ENCODE results near the gene LRRC74B.
"Not testable (repeated sequence)": the region's sequence is repeated elsewhere in the genome, so short reads cannot be mapped to it uniquely, and the experiment has no call there.

LRRC74B gene

DNA sequence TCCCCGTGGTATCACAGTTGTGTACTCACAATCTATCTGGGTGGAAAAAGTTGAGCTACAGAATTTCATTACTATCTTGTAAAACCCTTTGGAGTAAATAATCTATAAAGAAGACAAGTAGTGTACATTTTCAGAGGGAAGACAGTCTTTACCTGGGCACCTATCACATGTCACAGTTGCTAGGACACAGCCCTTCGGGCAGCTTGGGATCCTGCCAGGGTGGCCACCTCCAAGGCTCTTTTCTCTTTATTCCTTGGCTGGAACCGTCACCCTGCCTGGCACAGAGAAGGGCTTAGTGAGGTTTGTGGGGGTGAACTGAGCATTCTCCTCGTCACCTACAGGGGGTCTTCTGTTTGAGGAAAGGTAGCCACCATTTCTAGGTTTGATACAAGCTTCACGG, 23.6 kb downstream of the LRRC74B start:
- Histone ChIP-seq H3K4me1 (ENCODE audit: control insufficient read depth in 2 of 2, insufficient read depth in 2 of 2, low read length in 2 of 2) (no peaks in the 10 kb centered on the region), H3K4me3 (ENCODE audit: low read length in 2 of 2) (no peak overlapping the region), H3K27me3 (ENCODE audit: control insufficient read depth in 2 of 2, insufficient read depth in 2 of 2, low read length in 2 of 2) (peaks cover 0 to 8% of the 10 kb centered on the region in 2 donors), H3K9ac (ENCODE audit: low read depth in 1 of 2, low read length in 2 of 2) (no peak overlapping the region), H3K9me3 (ENCODE audit: control insufficient read depth in 2 of 2, low read length in 2 of 2) (no peaks in the 10 kb centered on the region), H3K27ac (ENCODE audit: low read depth in 2 of 2, low read length in 2 of 2) (no peak overlapping the region), H3K36me3 (ENCODE audit: control insufficient read depth in 2 of 2, insufficient read depth in 2 of 2, low read length in 2 of 2) (no peaks in the 10 kb centered on the region)

DNA sequence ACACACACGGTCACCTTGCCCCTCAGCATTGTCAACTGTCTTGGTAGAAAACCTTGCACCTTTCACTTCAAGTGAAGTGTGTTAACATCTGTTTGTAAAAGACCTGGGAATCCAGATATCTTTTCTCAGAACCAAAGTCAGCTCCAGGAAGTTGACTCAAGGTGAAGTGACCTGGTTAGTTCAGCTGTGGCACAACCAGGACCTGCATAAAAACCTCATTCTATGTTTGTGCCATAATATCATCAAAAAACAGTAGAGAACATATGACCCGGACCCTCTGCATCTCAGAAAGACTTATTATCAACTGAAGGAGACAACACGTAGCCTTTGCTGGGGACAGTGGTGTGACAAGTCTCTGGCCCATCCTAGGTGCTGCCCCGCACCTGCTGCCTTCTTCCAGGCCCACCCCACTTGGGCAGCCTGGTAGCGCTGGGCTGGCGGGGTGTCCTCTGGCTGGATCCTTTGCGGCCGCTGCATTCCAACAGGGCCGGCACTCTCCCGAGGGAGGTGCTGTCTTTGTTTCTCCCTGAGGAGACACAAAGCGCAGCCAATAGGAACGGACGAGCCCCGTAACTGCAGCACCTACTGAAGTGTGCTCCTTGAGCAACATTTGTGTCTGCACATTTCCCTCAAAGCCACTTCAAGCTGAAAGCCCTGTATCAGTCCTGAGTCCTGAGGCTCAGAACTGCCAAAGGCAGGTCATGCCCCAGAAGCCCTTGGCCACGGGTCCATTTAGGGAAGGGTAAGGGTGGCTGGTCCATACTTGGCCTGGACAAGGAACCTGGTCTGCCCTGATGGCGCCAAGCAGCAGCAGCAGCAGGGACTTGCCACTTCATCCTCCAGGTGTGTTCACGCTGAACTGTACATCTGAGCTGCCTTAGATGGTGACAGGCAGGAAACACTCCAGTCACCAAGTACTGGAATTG, 25.2 kb downstream of the LRRC74B start:
- Histone ChIP-seq H3K27me3 (ENCODE audit: control insufficient read depth in 2 of 2, insufficient read depth in 2 of 2, low read length in 2 of 2) (peaks cover 0 to 3% of the 10 kb centered on the region in 2 donors), H3K9me3 (ENCODE audit: control insufficient read depth in 2 of 2, low read length in 2 of 2) (no peaks in the 10 kb centered on the region), H3K27ac (ENCODE audit: low read depth in 2 of 2, low read length in 2 of 2) (no peak overlapping the region), H3K4me3 (ENCODE audit: low read length in 2 of 2) (no peak overlapping the region), H3K9ac (ENCODE audit: low read depth in 1 of 2, low read length in 2 of 2) (no peak overlapping the region), H3K36me3 (ENCODE audit: control insufficient read depth in 2 of 2, insufficient read depth in 2 of 2, low read length in 2 of 2) (no peaks in the 10 kb centered on the region), H3K4me1 (ENCODE audit: control insufficient read depth in 2 of 2, insufficient read depth in 2 of 2, low read length in 2 of 2) (no peaks in the 10 kb centered on the region)

DNA sequence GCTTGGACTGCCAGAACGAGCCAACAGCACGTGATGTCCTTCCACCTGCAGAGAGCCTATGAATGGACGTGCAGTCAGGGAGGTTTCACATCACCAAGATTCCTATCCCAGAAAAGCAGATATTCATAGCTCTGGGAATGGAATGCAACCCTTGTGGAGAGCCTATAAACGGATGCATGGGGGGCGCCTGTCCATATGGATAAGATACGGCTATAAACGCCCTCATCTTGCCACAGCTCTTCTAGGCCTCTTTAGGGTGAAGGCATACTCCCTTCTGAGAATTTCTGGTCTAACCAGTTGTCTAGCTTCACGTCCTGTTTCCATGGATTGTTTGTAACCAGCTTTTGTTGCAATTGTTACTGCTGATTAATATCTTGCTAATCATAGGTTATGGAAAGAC, 26.1 kb downstream of the LRRC74B start:
- not testable (repeated sequence) for H3K4me3 ChIP-seq (ENCODE audit: low read length in 2 of 2); H3K27ac ChIP-seq (ENCODE audit: low read depth in 2 of 2, low read length in 2 of 2); H3K4me1 ChIP-seq (ENCODE audit: control insufficient read depth in 2 of 2, insufficient read depth in 2 of 2, low read length in 2 of 2); H3K36me3 ChIP-seq (ENCODE audit: control insufficient read depth in 2 of 2, insufficient read depth in 2 of 2, low read length in 2 of 2); H3K9ac ChIP-seq (ENCODE audit: low read depth in 1 of 2, low read length in 2 of 2); H3K9me3 ChIP-seq (ENCODE audit: control insufficient read depth in 2 of 2, low read length in 2 of 2); H3K27me3 ChIP-seq (ENCODE audit: control insufficient read depth in 2 of 2, insufficient read depth in 2 of 2, low read length in 2 of 2)

DNA sequence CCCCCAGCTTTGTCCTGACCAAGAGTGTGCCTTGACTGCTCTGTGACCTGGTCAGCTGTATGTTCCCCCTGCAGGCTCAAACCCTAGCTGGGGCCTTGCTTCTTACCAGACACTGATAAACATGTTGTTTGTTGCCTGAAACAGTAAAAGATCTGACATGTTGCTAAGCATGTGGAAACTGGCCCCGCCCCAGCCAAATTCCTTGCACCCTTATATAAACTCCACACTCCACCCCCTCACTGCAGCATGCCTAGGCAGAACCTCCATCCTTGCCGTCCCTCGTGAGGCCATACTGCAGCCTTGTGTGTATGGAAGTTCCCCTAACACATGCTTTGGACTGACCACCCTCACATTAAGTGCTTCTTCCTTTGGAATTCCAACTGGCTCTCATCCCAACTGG, 27.3 kb downstream of the LRRC74B start:
- no peaks in the 10 kb centered on the region for H3K36me3 ChIP-seq (ENCODE audit: control insufficient read depth in 2 of 2, insufficient read depth in 2 of 2, low read length in 2 of 2)
- no peaks in the 10 kb centered on the region for H3K4me1 ChIP-seq (ENCODE audit: control insufficient read depth in 2 of 2, insufficient read depth in 2 of 2, low read length in 2 of 2)
- H3K27me3 ChIP-seq (ENCODE audit: control insufficient read depth in 2 of 2, insufficient read depth in 2 of 2, low read length in 2 of 2): peaks cover 0 to 3% of the 10 kb centered on the region in 2 donors
- no peak overlapping the region for H3K27ac ChIP-seq (ENCODE audit: low read depth in 2 of 2, low read length in 2 of 2)
- no peaks in the 10 kb centered on the region for H3K9me3 ChIP-seq (ENCODE audit: control insufficient read depth in 2 of 2, low read length in 2 of 2)
- H3K4me3 ChIP-seq (ENCODE audit: low read length in 2 of 2): no peak overlapping the region
- H3K9ac ChIP-seq (ENCODE audit: low read depth in 1 of 2, low read length in 2 of 2): no peak overlapping the region

DNA sequence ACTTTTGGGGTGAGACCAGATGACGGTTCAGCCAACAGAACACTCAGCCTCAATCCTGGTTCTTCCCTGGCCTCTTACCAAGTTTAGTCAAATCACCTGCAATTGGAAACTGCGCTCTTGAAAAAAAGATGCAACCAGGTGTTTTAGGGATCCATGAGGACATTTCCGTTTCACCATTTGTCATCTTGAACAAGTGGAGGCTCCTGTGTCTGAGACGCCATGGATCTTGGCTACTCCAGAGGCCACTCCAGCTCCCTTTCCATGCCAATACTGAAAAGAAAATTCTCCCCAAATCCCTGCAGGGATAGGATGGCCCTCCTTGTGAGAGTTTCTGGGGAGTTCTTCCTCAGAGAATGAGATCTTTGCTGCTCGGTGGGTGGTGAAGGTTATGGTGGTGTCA, 27.7 kb downstream of the LRRC74B start:
- Histone ChIP-seq H3K9me3 (ENCODE audit: control insufficient read depth in 2 of 2, low read length in 2 of 2) (no peaks in the 10 kb centered on the region), H3K4me1 (ENCODE audit: control insufficient read depth in 2 of 2, insufficient read depth in 2 of 2, low read length in 2 of 2) (no peaks in the 10 kb centered on the region), H3K9ac (ENCODE audit: low read depth in 1 of 2, low read length in 2 of 2) (no peak overlapping the region), H3K4me3 (ENCODE audit: low read length in 2 of 2) (no peak overlapping the region), H3K27me3 (ENCODE audit: control insufficient read depth in 2 of 2, insufficient read depth in 2 of 2, low read length in 2 of 2) (peaks cover 0 to 3% of the 10 kb centered on the region in 2 donors), H3K27ac (ENCODE audit: low read depth in 2 of 2, low read length in 2 of 2) (no peak overlapping the region), H3K36me3 (ENCODE audit: control insufficient read depth in 2 of 2, insufficient read depth in 2 of 2, low read length in 2 of 2) (no peaks in the 10 kb centered on the region)

DNA sequence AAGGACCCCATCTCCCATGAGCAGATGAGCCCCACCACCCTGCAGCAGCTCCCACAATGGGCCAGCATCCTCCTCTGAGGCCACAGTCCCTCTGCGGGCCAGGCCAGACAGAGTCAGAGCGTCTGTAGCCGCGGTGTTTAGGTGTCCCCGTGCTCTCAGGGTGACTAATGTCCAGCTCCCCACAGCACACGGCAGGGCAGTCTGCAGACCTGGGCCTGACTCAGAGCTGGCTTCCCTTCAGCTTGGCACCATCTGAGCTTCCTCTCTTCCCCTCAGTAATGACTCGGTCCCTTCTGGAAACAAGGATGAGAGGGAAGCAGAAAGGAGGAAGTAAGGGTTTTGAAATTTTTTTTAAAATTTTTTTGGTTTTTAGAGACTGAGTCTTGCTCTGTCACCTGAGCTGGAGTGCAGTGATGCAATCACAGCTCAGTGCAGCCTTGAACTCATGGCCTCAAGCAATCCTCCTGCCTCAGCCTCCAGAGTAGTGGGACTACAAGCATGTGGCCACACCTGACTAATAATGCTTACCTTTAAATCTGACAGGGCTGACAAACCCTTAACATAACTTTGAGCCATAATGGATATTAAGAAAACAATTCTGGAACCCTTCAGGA, 28.5 kb downstream of the LRRC74B start:
- Histone ChIP-seq H3K27me3 (ENCODE audit: control insufficient read depth in 2 of 2, insufficient read depth in 2 of 2, low read length in 2 of 2) (peaks cover 0 to 3% of the 10 kb centered on the region in 2 donors), H3K36me3 (ENCODE audit: control insufficient read depth in 2 of 2, insufficient read depth in 2 of 2, low read length in 2 of 2) (no peaks in the 10 kb centered on the region), H3K4me1 (ENCODE audit: control insufficient read depth in 2 of 2, insufficient read depth in 2 of 2, low read length in 2 of 2) (no peaks in the 10 kb centered on the region), H3K27ac (ENCODE audit: low read depth in 2 of 2, low read length in 2 of 2) (no peak overlapping the region), H3K4me3 (ENCODE audit: low read length in 2 of 2) (no peak overlapping the region), H3K9me3 (ENCODE audit: control insufficient read depth in 2 of 2, low read length in 2 of 2) (no peaks in the 10 kb centered on the region), H3K9ac (ENCODE audit: low read depth in 1 of 2, low read length in 2 of 2) (no peak overlapping the region)

DNA sequence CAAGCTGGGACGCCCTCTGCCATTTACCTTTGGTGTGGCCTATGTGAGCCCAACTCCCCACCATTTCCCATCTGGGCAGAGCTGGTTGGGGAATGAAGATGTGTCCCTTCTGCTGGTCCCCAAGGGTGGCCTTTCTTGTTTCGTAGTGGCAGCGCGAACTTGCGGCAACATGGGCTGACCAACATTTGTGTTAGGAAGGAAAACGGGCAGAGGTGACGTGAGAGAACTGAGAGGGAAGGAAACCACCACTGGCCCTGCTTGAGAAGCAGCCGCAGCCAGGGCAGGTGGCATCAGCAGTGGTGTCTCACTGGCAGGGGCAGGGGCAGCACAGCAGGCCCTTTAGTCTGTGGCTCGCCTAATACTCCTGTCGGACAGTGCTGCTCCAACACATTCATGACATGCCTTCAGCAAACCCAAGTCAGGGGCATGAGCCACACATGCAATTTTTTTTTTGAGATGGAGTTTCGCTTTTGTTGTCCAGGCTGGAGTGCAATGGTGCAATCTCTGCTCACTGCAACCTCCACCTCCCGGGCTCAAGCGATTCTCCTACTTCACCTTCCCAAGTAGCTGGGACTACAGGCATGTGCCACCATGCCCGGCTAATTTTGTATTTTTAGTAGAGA, 29.9 kb downstream of the LRRC74B start:
- Histone ChIP-seq H3K36me3 (ENCODE audit: control insufficient read depth in 2 of 2, insufficient read depth in 2 of 2, low read length in 2 of 2) (no peaks in the 10 kb centered on the region), H3K9me3 (ENCODE audit: control insufficient read depth in 2 of 2, low read length in 2 of 2) (no peaks in the 10 kb centered on the region), H3K4me1 (ENCODE audit: control insufficient read depth in 2 of 2, insufficient read depth in 2 of 2, low read length in 2 of 2) (no peaks in the 10 kb centered on the region), H3K27me3 (ENCODE audit: control insufficient read depth in 2 of 2, insufficient read depth in 2 of 2, low read length in 2 of 2) (peaks cover 0 to 3% of the 10 kb centered on the region in 2 donors), H3K9ac (ENCODE audit: low read depth in 1 of 2, low read length in 2 of 2) (no peak overlapping the region), H3K4me3 (ENCODE audit: low read length in 2 of 2) (no peak overlapping the region), H3K27ac (ENCODE audit: low read depth in 2 of 2, low read length in 2 of 2) (no peak overlapping the region)

DNA sequence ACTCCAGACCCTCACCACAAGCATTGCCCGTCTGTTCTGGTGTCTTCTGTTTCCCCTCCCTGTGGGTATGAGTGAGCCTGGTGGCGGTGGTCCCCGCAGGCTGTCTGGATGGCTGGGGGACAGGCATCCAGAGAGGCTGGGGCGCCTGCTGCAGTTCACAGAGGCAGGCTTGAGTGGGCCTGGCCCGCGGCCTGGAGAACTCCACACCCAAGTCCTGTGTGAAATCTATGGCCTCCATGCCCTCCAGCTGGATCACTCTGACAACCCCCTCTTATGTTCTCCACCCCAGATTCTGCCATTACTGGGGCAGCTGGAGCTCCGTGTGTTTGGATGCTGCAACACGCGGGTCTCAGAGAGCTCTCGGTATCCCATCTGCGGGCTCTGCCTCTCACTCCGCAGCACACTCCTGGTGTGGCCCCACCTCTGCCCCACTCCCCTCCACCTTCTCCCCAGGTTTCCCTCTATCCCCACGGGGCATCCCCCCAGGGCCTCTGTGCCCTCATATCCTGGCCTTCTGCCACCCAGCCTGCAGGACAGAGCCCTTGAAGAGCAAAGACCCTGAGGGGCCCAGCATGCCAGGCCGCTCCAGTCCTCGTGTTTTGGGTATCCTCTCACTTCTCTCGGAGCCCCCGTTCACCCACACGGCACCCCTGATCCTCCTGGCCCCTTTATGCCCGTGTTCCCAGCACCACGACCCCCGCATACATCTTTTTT, 31.3 kb downstream of the LRRC74B start:
- no peak overlapping the region for H3K9ac ChIP-seq (ENCODE audit: low read depth in 1 of 2, low read length in 2 of 2)
- no peaks in the 10 kb centered on the region for H3K36me3 ChIP-seq (ENCODE audit: control insufficient read depth in 2 of 2, insufficient read depth in 2 of 2, low read length in 2 of 2)
- H3K4me1 ChIP-seq (ENCODE audit: control insufficient read depth in 2 of 2, insufficient read depth in 2 of 2, low read length in 2 of 2): no peaks in the 10 kb centered on the region
- no peaks in the 10 kb centered on the region for H3K27me3 ChIP-seq (ENCODE audit: control insufficient read depth in 2 of 2, insufficient read depth in 2 of 2, low read length in 2 of 2)
- no peak overlapping the region for H3K4me3 ChIP-seq (ENCODE audit: low read length in 2 of 2)
- H3K9me3 ChIP-seq (ENCODE audit: control insufficient read depth in 2 of 2, low read length in 2 of 2): no peaks in the 10 kb centered on the region
- H3K27ac ChIP-seq (ENCODE audit: low read depth in 2 of 2, low read length in 2 of 2): no peak overlapping the region

DNA sequence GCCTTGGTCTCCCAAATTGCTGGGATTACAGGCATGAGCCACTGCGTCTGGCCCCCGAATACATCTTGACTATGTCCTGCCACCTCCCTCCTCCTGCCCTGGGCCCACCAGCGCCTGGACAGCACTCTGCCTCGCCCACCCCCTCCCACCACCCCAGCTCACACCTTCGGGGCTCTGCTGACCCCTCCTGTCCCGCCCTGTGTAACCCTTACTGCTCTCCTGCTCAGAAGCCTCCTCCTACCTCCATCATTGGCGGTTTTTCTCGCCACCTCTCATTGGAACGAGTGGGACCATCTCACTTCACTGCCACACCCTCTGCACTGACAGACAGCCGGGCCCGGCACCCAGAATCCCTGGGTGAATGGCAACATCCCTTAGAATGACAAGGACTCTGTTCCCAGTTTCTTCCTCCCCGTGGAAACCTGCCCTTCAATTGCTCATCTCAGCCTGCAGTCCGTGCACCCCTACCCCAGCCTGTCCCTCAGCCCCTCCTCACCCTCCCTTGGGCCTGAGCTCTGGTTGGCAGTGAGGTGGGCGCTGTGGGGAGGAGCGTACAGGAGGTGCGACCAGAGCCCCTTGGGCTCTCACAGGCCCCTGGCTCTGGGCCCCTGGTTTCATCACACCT, 32.2 kb downstream of the LRRC74B start:
- no peak overlapping the region for H3K4me3 ChIP-seq (ENCODE audit: low read length in 2 of 2)
- no peaks in the 10 kb centered on the region for H3K9me3 ChIP-seq (ENCODE audit: control insufficient read depth in 2 of 2, low read length in 2 of 2)
- H3K9ac ChIP-seq (ENCODE audit: low read depth in 1 of 2, low read length in 2 of 2): no peak overlapping the region
- H3K36me3 ChIP-seq (ENCODE audit: control insufficient read depth in 2 of 2, insufficient read depth in 2 of 2, low read length in 2 of 2): no peaks in the 10 kb centered on the region
- H3K4me1 ChIP-seq (ENCODE audit: control insufficient read depth in 2 of 2, insufficient read depth in 2 of 2, low read length in 2 of 2): no peaks in the 10 kb centered on the region
- H3K27me3 ChIP-seq (ENCODE audit: control insufficient read depth in 2 of 2, insufficient read depth in 2 of 2, low read length in 2 of 2): no peaks in the 10 kb centered on the region
- H3K27ac ChIP-seq (ENCODE audit: low read depth in 2 of 2, low read length in 2 of 2): no peak overlapping the region
